Activated gamma-delta T cell (primary cell): ENCODE data around the gene NFKBIE.
"Not testable (repeated sequence)": the region's sequence is repeated elsewhere in the genome, so short reads cannot be mapped to it uniquely, and the experiment has no call there.

Experiments
- DNase-seq: peaks from one replicate; lab custom pipeline; 2025; lab: John Stamatoyannopoulos, UW
- total RNA-seq, 2 donors: gene quantifications; one replicate each; lab custom pipeline; 2026; lab: John Stamatoyannopoulos, UW

Gene NFKBIE, protein sequence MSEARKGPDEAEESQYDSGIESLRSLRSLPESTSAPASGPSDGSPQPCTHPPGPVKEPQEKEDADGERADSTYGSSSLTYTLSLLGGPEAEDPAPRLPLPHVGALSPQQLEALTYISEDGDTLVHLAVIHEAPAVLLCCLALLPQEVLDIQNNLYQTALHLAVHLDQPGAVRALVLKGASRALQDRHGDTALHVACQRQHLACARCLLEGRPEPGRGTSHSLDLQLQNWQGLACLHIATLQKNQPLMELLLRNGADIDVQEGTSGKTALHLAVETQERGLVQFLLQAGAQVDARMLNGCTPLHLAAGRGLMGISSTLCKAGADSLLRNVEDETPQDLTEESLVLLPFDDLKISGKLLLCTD
- total RNA-seq: 17.7 to 30.4 reads per million in 2 donors

DNA sequence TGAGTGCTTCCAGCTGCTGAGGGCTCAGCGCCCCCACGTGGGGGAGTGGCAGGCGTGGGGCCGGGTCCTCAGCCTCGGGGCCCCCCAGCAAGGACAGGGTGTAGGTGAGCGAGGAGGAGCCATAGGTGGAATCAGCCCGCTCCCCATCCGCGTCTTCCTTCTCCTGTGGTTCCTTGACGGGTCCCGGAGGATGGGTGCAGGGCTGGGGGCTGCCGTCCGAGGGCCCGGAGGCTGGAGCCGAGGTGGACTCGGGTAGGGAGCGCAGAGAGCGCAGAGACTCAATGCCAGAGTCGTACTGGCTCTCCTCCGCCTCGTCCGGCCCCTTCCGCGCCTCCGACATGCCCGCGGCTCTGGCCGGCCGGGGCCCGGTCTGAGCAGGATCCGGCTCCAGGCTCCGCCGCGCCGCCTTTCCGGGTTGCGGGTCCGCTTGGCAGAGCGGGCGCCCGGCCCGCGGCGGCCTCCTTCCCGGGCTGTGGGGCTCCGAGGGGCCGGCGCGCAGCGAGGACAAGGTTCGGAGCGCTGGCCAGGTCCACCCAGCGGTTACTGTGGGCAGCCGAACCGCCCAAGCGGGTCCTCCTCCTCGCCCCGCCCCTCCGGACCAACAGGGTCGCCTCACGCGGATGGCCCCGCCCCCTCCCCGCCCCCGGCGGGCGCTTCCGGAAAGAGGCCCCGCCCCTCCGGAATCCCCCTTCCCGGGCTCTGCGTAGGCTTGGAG, at the start of gene NFKBIE:
NFKBIE (minus strand) TSS at position 545 of the 715 bp plus-strand sequence; CDS start at position 340, 205 bp downstream.
- DNase-seq: peak; percentile 92

DNA sequence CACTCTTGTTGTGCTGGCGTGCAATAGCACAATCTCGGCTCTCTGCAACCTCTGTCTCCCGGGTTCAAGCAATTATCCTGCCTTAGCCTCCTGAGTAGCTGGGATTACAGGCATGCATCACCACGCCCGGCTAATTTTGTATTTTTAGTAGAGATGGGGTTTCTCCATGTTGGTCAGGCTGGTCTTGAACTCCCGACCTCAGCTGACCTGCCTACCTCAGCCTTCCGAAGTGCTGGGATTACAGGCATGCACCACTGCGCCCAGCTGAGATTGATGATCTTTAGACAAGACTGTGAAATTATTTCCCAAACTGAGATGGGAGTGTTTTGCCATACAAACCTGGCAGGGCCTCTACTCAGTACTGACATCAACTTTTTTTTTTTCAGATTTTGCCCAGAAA, 49.3 kb upstream of the NFKBIE start:
- not testable (repeated sequence) for DNase-seq

DNA sequence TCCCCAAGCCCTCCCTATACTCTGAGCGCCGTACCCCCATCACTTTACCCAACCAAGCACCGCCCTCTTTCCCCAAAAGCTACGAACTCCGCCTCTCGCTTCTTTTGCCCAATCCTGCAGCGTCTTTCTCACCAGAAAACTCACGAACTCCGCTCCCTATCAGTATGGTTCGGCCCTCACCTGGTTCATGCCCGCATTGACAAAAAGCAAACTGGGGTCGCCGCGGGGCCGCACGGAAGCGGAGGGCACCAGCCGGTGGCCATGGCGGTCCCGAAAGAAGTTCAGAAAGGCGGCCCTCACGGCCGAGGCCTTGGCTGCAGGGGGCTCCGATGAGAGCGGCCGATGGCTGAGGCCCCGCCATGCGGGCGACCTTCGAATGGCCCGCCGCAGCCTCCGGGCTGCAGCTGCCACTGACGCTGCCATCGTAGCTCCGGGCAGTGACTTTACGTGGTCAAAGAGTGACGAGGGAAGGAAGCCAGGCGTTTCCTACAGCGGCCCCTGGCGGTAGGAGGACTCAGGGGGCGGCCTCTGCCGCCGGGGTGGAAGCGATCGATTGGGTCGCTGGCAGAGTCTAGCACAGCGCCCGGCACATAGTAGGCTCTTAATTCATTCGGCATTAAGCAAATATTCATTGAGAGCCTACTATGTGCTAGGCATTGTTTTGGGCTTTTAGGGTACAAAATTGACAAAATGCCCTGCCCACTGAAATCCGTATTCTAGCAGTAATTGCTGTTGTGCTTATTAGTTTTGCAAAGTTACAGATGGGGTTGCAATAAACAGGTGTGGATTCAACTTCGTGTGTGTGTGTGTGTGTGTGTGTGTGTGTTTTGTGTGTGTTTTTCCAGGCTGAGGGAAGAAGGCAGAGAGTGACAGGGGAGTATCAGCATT, 47.8 kb upstream of the NFKBIE start, which contains the start of gene AARS2:
AARS2 (minus strand) TSS at position 447 of the 888 bp plus-strand sequence; CDS start at position 423, 24 bp downstream.
- DNase-seq: peak; percentile 69

DNA sequence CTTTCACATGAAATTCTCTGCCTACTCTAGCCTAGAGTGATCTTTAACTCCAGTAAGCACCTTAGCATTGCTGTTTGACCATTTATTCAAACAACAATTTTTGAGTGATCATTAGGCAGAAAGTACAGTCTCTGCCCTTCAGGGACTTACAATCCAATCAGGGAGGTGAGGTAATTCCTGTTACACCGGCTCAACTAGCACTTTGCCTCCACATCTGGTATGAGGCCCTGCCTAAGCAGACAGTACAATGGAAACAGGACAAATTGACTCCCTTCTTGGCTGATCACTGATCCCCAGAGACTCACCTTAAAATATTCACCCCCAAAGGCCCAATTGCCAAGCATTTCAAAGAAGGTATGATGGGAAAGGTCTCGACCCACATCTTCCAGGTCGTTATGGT, 46.4 kb upstream of the NFKBIE start:
- DNase-seq: no peak

DNA sequence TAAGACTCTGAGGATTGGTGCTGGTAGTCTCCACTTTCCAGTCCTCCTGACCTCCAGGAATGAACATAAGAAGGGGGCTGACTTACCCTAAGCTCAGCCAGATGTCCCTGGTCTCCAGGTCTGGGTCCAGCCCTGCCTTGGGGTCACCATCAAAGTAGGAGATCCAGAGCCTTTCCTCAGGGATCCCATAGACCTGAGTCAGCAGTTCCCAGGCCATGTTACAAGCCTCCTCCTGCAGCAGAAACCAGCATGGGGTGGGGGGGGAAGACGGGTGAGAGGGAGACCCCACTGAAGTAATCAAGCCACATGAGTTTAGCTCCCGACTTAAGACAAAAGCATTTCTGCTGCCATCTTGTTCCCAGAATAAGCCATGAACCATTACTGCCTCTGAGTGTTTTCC, 46.0 kb upstream of the NFKBIE start:
- no peak for DNase-seq

DNA sequence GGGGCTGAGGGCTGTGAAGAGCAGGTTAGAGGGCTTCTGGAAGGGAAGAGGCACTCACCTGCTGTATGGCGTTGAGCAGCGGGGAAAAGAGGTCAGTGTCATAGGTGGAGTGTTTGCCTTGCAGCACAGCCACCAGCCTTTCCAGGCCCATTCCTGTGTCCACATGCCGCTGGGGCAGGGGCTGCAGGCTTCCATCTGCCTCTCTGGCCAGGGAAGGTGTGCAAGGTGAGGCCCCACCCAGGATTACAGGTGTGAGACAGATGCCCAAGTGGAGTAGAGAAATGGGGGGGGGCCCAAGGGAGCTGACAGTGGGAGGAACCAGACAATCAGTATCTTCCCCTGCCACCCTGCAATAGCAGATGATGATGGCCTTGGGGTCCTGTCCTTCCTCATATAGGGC, 44.9 kb upstream of the NFKBIE start:
- DNase-seq: no peak

DNA sequence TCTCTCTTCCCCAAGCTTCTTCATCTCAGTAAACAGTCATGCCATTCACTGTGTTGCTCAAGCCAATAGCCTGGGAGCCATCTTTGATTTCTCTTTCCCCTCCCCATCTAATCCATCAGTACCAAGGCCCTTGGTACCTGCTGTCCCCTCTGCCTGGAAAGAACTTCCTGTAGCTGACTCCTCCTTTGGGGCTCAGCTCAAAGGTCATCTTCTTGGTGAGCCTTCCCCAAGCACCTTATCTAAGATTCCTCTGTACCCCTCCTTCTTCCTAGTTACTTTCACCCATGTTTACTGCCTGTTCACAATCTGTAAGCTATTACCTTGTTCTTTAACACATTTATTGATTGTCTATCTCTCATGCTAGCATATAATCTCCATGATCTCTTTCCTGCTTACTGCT, 44.3 kb upstream of the NFKBIE start:
- DNase-seq: no peak

DNA sequence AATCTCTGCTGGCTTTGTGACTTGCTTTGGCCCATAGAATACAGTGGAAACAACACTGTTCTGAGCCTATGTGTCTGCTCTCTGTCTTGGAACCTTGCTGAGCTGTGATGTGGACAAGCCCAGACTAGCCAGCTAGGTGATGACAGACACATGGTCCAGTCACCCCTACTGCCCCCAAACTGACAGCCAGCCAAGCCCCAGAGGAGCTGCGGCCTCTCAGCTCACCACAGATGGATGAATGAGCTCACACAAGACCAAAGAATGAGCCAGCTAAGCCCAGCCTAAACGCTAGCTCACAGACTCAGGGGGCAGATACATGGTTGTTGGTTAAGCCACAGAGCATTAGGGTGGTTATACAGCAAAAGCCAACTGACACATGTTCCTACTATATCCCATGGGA, 43.7 kb upstream of the NFKBIE start:
- DNase-seq: no peak

DNA sequence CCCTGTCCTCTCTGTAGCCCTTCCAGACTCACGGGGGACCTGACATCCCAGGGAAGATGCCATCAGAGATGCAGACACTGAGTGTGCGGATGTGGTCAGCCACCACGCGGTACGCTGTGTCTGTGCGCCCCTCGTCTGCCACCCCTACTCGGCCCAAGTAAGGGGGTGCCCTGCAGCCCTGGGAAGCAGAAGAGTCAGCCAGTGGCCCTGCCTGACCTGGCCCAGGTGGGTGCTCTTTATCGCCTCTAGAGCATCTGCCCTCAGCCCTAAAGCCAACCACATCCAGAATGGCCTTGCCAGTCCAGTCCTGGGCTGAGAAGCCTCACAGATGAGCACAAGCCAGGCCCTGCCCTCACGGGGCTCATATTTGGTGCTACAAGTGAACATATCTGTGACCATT, 41.9 kb upstream of the NFKBIE start:
- DNase-seq: no peak

DNA sequence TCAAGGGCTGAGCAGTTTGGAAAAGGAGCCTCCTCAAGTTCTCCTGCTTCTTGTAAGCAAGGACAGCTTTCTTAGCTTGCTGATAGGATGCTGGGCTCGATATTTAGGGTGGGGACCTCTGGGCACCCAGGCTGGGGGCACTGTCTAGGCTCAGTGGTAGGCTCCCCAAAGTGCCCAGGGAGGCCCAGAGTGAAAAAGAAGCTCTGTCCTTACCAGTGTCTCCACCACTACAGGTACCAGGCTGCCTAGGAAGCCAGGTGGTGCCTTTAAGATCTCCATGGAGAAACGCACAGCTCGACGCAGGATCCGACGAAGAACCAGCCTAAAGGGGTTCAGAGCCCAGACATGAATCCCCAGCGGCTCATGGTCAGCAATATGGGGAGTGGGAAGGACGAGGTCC, 41.4 kb upstream of the NFKBIE start:
- DNase-seq: no peak

DNA sequence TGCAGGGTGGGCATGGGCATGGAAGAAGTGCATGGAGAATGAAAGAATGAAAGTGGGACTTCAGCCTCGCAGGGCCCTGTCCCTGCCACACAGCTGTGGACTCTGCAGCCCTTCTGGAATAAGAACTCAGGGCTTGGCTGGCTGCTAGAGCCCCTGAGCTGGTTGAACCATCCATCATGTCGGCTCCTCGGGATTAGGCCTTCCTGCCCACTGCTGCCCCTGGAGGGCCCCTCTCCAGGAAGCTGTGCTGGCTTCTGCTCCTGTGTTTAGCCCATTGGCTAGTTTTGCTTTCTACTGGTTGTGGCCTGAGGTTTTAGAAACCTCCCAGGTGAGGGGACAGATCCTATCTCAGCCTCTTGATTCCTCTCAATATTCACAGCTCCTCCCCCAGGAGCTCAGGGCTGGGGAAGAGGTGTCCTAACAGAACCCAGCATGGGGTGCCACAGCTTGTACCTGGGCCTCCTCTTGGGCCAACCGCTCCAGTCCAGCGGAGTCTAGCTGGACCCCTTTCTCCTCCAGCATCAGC, 39.9 kb upstream of the NFKBIE start:
- DNase-seq: no peak

DNA sequence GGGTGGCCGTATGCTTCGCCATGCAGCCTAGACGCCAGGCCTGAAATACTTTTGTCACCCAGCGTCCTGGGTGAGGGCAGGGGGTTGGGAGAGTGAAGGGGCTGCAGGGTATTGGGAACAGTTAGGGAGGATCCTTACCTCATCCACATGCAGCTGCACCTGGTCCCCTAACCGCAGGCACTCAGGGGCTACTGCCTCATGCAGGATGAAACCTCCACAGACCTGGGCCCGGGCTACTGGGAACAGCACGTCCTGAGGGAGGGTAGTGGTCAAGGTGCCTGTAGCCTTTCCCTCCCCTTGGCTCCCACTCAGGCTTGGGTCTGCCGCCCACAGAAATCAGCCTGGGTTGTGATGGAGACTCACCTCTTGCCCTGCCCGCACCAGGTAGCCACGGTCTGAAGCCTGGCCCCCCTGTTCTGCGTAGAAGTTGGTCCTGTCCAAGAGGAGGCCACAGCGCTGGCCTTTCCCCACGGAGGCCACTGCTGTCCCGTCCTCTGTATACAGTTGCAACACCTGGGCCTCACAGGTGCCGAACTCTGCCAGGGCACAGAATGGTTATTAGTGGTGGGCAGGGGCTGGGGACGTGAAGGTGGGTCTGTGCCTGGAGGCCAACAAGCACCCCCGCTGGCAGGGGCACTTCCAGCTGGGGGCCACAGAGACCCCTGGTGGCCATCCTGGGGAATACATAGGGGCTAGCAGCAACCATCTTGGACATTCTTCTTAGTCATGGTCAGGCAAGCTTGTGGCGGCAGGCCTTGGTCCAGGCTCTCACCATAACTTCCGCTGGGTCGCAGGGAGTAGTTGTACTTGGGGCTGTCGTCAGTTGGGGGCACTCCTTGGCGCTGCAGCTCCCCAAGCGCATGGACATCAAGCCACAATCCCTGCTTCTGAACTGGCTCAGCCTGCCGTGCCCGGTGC, 39.2 kb upstream of the NFKBIE start:
- DNase-seq: no peak

DNA sequence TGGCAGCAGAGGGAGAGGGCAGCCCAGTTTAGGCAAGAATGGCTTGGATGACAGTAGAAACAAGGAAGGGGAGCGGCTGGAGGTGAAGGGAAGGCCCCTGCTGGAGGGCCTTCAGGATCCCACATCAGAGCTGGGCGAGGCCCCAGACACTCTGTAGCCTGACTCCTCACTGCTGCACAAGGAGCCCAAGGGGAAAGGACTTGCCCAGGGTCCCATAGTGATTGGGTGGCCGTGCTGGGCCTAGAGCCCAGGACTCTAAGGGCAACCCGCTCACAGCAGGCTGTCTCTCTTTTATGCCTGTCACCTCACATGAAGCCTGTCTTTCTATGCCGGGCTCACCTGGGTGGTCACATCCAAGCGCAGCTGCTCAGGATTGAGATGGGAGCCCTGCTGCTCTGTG, 38.5 kb upstream of the NFKBIE start:
- DNase-seq: no peak

DNA sequence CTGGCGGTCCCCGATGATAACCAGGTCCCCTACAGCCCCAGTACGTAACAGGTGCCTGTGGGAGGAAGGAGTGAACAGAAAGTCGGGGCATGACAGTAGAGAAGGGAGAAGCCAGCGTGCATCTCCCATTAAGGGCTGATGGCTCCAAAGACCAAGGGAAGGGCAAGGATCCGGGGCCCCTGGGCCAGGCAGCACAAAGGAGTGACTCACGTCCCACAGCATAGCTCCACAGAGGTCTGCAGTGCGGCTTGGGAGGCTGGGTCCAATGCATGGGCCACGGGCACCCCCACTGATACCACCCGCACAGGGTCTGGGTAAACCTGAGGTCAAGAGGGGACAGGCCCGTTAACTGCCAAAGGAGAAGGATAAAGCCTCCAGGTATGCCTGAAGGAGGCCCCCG, 37.5 kb upstream of the NFKBIE start:
- no peak for DNase-seq

DNA sequence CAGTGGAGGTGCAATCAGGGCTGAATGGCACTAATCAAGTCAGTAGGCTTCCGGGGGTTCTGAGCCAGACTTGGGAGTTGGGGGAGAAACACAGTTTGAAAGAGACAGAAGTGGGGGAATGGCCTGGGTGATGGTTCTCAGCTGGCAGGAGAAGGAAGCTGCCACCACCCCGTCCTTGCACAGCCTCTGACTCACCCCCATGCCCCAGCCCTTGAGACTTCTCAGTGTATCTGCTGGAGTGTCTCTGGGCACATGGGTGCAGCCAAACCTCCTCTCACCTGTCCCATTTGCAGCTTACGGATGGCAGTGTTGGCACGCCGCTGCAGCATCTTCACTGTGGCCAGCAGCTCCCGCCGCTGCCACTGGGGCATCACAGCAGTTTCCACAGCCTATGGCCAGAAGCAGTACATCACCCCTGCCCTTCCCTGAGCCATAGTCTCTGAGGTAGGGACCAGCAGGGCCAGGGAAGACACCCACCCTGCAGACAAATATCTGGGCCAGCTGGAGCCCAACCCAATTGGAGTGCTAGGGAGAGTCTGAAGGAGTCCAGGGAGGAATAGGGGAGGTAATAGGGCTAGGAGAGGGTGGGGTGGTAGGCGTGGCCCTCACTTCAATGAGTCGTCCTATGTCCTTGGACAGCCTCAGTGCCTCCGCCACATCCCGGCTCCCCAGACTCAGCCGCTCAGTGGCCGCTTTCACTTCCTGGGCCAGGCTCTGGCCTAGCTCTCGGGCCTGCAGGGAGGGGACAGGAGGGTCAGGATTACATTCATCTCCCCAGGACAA, 36.6 kb upstream of the NFKBIE start:
- DNase-seq: no peak

DNA sequence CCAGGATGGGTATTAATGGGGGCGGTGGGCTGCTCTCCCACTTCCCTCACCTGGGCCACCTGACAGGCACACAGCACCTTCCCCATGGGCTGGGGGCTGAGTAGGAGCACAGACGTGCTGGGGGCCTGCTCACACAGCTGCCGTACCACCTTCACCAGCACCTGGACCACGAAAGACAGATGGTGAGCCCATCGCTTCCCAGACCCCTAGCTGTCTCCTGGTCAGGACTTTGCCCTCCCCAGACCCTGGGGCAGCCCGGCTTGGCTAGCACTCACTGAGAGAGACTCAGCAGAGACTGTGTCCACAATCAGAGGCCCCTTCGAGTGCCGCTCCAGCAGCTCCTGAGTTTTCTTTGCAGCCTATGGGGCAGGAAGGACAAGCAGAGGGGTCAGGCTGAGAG, 35.8 kb upstream of the NFKBIE start:
- no peak for DNase-seq

DNA sequence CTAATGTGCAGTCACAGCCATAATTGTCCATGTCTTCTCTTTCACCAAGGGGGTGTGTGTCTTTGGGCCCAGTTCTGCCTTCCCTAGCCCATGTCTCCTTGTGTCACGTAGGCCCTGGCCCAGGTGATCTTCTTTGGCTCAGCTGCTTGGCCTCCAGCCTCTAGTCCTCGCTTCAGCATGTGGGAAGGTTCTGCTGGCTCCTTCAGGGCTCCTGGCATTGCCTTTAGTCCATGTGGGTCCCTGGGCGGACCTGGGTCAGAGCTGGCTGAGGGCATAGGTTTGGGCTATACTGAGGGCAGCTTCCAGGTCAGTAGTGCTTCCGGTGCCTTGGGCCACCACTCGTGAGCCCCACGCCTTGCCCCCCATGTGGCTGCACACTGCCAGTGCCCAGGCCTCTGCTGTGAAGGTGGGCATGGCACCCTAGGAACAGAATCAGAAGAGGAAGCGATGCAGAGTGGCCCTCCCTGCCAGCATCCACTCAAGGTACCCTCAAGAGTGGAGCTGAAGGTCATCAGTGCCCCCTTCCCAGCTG, 35.0 kb upstream of the NFKBIE start:
- DNase-seq: no peak

DNA sequence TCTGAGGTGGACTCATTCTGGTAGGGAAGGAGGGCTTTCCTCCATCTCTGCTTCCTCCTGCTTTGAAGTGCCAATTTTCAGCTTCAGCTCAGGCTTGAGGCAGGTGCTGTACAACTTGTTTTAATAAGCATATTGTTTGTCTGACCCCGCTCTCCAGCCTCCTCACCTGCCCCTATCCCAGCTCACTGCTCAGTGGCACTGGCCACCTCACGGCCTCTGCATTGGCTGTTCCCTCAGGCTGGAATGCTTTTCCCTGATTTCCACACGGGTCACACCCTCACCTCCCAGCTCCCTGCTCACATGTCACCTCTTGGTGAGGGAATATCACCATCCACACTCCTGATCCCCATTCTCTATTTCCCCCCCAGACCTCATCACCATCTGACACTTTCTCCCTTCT, 33.5 kb upstream of the NFKBIE start:
- no peak for DNase-seq

DNA sequence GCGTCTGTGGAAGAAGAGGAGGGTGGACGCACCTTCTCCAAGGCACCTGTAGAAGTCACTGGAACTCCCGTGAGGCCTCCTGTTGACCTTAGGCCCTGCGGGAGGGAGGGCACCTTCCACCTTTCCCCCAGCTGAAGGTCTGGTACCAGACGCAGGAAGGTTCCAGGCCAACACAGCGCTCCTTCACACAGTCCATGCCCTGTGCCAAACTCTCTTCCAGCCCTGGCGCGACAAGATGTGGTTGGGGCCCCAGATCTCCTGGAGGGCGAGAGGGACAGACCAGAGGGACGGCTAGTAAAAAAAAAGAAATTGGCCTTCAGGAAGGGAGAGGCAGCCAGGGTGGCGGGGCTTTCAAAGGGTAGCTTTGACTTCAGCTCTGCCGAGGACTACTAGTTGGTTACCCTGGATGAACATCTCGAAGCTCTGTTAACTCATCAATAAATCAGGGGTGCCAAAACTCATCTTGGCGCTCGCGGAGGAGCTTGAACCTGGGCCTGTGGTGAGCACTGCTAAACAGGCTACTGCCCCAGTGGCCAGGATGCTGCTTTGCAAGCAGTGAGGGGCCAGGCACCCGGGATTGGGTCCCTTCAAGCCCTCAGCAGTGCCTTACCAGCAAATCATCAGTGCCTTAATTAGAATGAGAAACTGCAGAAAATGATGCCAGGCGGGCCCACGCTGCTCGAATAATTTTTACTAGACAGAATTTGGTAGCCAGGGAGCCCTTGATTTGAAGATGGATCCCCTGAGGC, 32.9 kb upstream of the NFKBIE start:
- no peak for DNase-seq
